ENCODE results near the gene SPPL2B. TPM values are rescaled to one million over a fixed set of nuclear protein-coding genes. Genes with fewer than 3 reads are reported as not detected.

The SPPL2B gene
- 37.7 and 41.2 TPM in 2 replicates for total RNA-seq

DNA sequence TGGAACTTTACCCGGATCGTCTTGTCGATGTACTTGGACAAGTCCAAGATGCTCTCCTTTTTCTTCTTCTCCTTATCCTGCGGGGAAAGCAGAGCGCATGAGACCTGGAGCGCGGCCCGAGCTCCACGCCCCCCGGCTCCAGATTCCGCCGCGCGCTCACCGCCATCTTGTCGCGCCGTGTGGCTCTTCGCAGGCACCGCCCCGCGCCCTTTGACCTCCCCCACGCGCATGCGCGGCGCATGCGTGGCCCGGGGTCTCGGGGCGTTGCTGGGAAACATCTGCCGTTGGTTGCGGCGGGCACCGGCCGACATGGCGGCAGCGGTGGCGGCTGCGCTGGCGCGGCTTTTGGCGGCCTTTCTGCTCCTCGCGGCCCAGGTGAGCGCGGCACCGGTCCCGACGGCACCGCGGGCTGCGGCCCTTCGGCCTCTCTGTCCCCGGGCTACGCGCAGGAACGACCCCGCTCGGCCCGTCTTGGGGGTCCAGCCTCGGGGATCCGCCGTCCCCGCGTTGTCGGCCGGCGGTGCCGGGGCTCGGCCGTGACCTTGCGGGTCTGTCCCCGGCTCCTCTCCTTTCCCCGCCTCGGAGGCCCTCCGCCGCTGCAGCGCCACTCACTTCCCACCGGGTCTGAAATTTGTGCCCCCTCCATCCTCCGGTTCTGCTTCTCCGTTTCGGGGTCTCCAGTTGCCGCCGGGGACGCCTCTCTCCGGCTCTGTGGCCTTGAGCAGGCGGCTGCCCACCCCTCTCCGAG is at the start of gene SPPL2B, which contains the start of gene LSM7:
TSS of gene SPPL2B (plus strand) at position 284 of the 748 bp plus-strand sequence. CDS start at position 310, 26 bp downstream.
TSS of gene LSM7 (minus strand) at position 186 of the 748 bp plus-strand sequence. CDS start at position 166, 20 bp downstream.

DNA sequence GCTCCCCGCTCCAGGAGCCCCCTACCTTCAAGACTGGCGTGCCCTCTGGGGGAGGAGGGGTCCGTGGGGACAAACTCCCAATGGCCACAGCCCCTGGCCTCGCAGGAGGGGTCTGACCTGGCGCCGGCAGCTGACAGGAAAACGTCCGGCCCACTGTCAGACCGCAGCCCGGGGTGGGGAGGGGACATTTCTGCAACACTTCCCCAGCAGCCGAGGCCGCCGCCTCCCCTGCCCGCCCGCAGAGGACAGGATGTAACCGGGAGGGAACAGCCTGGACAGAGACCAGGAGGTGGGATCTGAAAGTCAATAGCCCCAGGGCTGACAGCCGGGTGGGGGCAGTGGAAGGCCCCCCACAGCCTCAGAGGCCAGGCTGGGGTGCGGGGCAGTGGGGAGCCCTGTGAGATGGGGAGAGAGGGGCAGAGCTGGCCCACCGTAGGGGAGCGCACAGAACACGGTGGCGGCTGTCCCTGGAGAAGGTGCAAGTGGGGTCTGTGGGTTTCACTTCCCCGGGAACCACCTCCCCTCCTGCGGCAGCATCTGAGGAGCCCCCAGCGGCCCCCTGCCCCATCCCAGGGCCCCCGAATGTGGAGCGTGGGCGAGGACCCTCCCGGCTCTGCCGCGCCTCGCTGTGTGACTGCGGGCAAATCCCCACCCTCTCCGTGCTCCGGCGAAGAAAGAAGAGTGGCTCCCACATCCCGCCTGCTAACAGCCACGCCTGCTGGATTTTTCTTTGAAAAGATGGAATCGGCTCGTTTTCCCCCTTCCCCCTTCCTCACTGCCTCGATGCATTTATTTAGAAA is 46.2 kb upstream of the SPPL2B start, which contains the start of gene PEAK3:
TSS of gene PEAK3 (minus strand) at position 114 of the 800 bp plus-strand sequence. CDS start 1,244 bp downstream, outside the sequence.

DNA sequence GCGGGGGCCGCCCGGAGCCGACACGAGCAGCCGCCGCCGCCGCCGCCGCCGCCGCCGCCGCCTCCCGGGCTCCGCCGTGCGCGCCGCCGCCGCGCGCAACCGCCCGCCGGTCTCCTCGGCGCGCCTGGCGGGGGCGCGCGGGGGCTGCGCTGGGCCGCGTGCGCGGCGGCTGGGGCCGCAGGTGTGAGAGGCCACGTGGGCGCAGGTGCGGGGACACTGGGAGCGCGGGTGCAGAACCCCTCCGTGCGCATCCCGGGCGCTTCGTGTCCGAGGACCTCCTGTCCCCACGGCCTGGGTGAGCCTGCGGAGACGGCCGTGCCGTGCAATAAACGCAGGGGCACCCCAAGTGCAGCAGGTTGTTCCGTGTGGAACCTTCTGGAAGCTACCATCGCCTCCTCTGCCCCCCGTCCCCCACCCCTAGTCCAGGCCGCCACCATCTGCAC is 20.3 kb upstream of the SPPL2B start, which contains the start of gene LINGO3:
TSS of gene LINGO3 (minus strand) at position 41 of the 443 bp plus-strand sequence. CDS start 16,378 bp downstream, outside the sequence.

GRCh38 chr19:2359992-2360685 is 31.7 kb downstream of the SPPL2B start, which contains the start of gene TMPRSS9:
TMPRSS9 (plus strand) TSS chr19:2360265; CDS start chr19:2389786, 29,521 bp downstream.

Other genes with a start within 250 kb of the SPPL2B start
- gene MOB3A, start 232.4 kb upstream of the SPPL2B start, total RNA-seq, result 52.5 and 62.0 TPM in 2 replicates
- 0.86 TPM in 1 of 2 replicates, not detected in the other for gene IZUMO4, start 231.8 kb upstream of the SPPL2B start, total RNA-seq
- 117 and 120 TPM in 2 replicates for gene AP3D1, start 177.1 kb upstream of the SPPL2B start, total RNA-seq
- gene DOT1L, start 164.8 kb upstream of the SPPL2B start, total RNA-seq, result 5.8 and 13.6 TPM in 2 replicates
- gene PLEKHJ1, start 92.4 kb upstream of the SPPL2B start, total RNA-seq, result 99.4 and 100 TPM in 2 replicates
- gene SF3A2, start 91.9 kb upstream of the SPPL2B start, total RNA-seq, result 20.9 and 28.0 TPM in 2 replicates
- 0.18 TPM in 1 of 2 replicates, not detected in the other for gene AMH, start 79.4 kb upstream of the SPPL2B start, total RNA-seq
- gene JSRP1, start 72.3 kb upstream of the SPPL2B start, total RNA-seq, result not detected in 2 replicates
- gene PEAK3, start 46.5 kb upstream of the SPPL2B start, total RNA-seq, result not detected in 2 replicates
- gene LINGO3, start 20.5 kb upstream of the SPPL2B start, total RNA-seq, result not detected in 2 replicates
- gene LSM7, start 98 bp upstream of the SPPL2B start, total RNA-seq, result 212 and 255 TPM in 2 replicates
- not detected in 2 replicates for gene TMPRSS9, start 31.6 kb downstream of the SPPL2B start, total RNA-seq
- 44.5 and 53.9 TPM in 2 replicates for gene TIMM13, start 98.9 kb downstream of the SPPL2B start, total RNA-seq
- 133 and 138 TPM in 2 replicates for gene LMNB2, start 128.3 kb downstream of the SPPL2B start, total RNA-seq
- 57.9 and 60.4 TPM in 2 replicates for gene GADD45B, start 147.4 kb downstream of the SPPL2B start, total RNA-seq

Measured in myometrial cell (primary cell).